Activated T-helper 1 cell treated with Interleukin-2 at 50 U/mL for 16 hours (primary cell): ENCODE data around the gene LRCH2.
"Not testable (repeated sequence)": the region's sequence is repeated elsewhere in the genome, so short reads cannot be mapped to it uniquely, and the experiment has no call there.

Source experiments
- DNase-seq: peaks from one replicate; pipeline ENCODE4 v3.0.0-alpha.2; 2020; ENCODE audit warnings: low read depth

The LRCH2 gene

GRCh38 chrX:115233497-115234455 lies at the start of gene LRCH2:
LRCH2 (minus strand) TSS chrX:115234096; CDS start chrX:115234041, 55 bp downstream.
- DNase-seq: no peak

- DNase-seq: no peak
These were observed 35.3 kb upstream of the LRCH2 start for GRCh38 chrX:115269051-115269683.

GRCh38 chrX:115268421-115268820 lies 34.5 kb upstream of the LRCH2 start:
- no peak for DNase-seq

- DNase-seq: no peak
These were observed 32.4 kb upstream of the LRCH2 start for GRCh38 chrX:115266300-115266699.

GRCh38 chrX:115264009-115264408 lies 30.1 kb upstream of the LRCH2 start:
- DNase-seq: no peak

GRCh38 chrX:115261148-115261547 lies 27.3 kb upstream of the LRCH2 start:
- DNase-seq: no peak

GRCh38 chrX:115260330-115260729 lies 26.4 kb upstream of the LRCH2 start:
- no peak for DNase-seq

GRCh38 chrX:115259238-115259875 lies 25.5 kb upstream of the LRCH2 start:
- DNase-seq: no peak

- no peak for DNase-seq
These were observed 23.8 kb upstream of the LRCH2 start for GRCh38 chrX:115257711-115258110.

- DNase-seq: no peak
These were observed 21.1 kb upstream of the LRCH2 start for GRCh38 chrX:115255003-115255402.

GRCh38 chrX:115251458-115252233 lies 17.8 kb upstream of the LRCH2 start:
- DNase-seq: no peak

- DNase-seq: no peak
These were observed 3.2 kb upstream of the LRCH2 start for GRCh38 chrX:115237056-115237455.

- no peak for DNase-seq
These were observed 2.7 kb upstream of the LRCH2 start for GRCh38 chrX:115236560-115236959.

GRCh38 chrX:115234461-115234860 lies 565 bp upstream of the LRCH2 start:
- DNase-seq: no peak

GRCh38 chrX:115232933-115233496 lies 881 bp downstream of the LRCH2 start:
- DNase-seq: no peak

GRCh38 chrX:115229337-115230003 lies 4.4 kb downstream of the LRCH2 start:
- DNase-seq: no peak

- DNase-seq: no peak
These were observed 7.0 kb downstream of the LRCH2 start for GRCh38 chrX:115226929-115227328.

- not testable (repeated sequence) for DNase-seq
These were observed 16.6 kb downstream of the LRCH2 start for GRCh38 chrX:115217346-115217745.

GRCh38 chrX:115214605-115215004 lies 19.3 kb downstream of the LRCH2 start:
- no peak for DNase-seq

GRCh38 chrX:115214151-115214550 lies 19.7 kb downstream of the LRCH2 start:
- no peak for DNase-seq

- DNase-seq: not testable (repeated sequence)
These were observed 24.3 kb downstream of the LRCH2 start for GRCh38 chrX:115209547-115209946.
